HG02981 (cell line): ENCODE results near the gene GINS2.

Source experiments
- ATAC-seq: cut with Tn5 transposase; IDR thresholded peaks from one replicate; pipeline ENCODE4 v1.9.1; 2021; ENCODE audit warnings: mild to moderate bottlenecking, moderate library complexity; ENCODE audit not compliant: unreplicated experiment

Gene GINS2

GRCh38 chr16:85655216-85656129 lies 33.3 kb downstream of the GINS2 start:
- no peak for ATAC-seq

DNA sequence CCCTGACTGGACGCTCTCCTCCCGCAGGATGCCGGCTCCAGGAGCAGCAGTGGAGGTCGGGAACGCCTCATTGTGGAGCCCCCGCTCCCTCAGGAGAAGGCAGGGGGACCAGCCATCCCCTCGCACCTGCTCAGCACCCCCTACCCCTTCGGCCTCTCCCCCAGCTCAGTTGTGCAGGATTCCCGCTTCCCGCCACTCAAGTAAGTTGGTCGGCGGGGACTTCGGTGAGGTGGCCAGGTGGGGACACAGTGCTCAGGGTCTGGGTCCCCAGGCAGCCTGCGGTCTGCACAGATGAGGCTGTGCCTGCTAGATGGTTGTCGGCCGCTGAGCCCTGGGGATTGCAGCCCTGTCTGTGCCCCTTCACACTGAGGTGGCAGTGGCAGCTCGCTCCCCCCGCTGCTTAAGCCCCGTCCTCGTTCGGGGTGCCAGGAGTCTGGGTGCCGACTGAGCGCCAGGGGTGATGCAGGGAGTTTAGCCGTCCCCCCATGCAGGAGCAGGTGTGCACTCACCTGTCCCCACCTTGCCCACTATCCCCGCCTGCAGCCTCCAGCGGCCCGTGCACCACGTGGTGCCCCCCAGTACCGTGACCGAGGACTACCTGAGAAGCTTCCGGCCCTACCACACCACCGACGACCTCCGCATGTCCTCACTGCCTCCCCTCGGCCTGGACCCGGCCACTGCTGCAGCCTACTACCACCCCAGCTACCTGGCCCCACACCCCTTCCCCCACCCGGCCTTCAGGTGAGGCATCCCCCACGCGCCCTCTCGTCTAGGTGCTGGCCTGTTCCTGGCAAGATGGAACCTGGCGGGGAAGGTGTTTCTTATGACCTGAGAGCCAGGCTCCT lies 34.3 kb downstream of the GINS2 start:
- ATAC-seq = no peak

DNA sequence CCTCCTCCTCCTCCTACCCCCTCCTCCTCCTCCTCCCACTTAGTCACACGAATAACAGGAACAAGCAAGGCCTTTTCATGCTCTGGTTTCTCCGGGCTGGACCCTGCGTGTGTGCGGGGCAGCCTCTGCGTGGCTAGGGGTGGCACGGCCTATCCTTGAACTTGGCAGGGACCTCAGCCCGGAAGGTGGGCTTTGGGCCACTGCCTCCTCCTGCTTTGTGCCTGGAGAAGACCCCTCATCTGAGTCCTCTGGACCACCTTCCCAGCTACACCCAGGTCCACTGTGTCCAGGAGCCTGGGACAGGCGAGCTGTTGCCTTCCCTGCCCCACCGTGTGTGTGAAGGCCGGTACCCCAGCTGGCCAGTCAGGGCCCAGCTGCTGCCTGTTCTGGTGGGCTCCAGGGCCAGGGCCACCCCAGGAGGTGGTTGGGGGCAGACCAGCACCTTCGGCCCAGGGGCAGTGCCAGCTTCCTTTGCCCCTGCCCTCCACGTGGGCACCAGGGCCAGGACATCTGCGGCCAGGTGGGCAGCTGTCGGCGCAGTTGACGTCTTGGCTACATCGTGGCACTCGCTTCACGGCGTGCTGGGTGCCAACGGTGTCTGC lies 35.4 kb downstream of the GINS2 start:
- ATAC-seq = no peak

- ATAC-seq = no peak
Observed at GRCh38 chr16:85652431-85653221, 36.1 kb downstream of the GINS2 start.

DNA sequence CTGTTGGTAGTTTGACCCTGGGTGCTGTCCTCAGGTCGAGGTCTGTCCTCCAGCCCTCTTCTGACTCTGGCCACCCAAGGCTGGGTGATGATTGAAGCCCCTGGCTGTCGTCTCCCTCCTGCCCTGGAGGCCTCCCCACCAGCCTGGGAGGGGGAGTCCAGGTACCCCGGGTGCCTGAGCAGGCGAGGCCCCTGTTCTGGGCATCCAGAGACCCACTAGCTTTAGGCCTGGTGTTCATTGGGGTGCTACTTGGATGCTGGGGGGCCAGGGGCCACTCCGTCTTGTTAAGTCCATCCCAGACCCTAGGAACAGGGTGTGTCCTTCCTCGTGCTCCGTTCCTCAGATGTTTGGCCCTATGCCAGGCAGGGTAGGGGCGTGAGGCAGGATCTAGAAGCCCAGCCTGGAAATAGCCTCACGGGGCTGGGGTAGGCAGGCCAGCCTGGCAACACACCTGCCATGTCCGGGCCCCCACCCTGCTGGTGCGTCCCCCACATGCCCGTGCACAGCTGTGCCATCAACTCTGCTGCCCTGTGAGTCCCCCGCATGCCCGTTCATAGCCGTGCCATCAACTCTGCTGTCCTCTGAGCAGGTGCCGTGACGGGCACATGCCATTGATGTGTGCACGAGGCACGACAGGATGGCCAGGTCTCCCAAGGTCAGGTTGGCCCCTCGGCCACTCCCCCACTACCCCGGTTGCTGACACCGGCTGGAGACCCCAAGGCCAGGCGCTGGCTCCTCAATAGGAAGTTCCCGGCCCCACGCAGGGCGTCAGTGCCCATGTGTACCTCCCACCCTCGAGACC lies 36.9 kb downstream of the GINS2 start:
- no peak for ATAC-seq

DNA sequence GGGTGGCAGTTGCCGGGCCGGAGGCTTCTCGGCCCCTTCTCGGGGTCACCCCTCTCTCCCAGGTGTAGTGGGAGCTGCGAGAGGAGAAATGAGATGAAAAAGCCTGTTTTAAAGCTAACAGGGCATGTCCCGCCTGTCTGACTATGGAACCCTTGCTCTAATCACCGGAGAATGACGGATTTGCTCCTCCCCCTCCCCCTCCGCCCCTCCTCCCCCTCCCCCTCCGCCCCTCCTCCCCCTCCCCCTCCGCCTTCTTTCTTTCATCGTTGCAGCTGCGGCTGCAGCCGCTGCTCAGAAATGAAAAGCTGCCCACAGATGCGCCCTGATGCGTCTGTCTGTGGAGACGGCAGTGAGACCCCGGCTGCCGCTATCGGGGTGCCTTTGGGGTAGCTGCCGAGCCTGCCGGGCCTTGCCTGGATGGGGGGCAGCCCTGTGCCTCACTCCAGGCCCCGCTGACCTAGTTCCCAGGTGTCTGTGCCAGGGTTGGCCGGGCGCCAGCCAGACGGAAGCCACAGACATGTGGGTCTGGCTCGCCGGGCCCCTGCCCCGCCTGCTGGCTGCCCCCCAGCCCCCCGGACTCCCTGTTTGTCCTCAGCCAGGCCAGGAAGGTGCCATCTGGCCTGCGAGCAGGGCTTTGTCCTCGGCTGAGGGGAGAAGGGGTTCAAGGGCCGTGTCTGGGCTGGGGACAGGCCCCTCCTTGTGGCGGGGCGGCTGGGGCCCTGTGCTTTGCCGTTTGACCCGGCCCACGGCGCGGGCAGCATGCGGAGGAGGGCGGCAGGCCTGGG lies 37.7 kb downstream of the GINS2 start:
- ATAC-seq = no peak

- ATAC-seq = no peak
Observed at GRCh38 chr16:85650135-85650843, 38.5 kb downstream of the GINS2 start.

DNA sequence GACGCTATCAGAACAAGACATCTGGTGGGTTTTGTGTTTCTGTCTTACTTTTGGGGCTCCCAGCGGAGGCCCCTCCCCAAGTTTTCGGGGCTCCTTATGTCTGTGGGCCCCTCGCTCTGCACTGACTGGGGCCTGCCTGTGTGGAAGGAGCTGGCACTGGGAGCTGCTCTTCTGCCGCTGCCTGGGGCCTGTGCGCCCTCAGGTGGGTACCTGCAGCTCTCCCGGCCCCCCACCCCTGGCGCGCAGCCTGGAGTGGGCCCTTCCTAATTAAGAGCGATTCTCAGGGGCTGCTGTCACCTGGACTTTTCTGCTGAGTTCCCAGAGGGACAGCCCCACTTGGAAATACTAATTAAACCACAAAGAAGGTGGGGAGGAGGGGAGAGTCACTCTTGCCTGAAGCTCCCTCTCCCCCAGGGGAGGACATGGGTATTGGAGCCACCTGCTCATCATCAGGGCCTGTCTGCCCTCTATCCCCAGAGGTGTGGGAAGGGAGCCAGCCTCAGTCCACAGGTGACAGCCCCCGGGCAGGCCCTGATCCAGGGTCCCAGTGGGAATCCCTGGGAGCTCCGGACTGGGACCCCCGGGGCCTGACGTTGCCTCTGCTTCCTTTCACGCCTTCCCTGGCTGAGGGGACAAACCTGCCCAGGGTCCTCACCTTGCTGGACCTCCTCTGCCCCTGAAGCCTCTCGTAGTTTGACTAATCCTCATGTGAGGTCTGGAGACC lies 39.2 kb downstream of the GINS2 start:
- ATAC-seq = no peak

GRCh38 chr16:85648805-85649204 lies 39.9 kb downstream of the GINS2 start:
- no peak for ATAC-seq

GRCh38 chr16:85648070-85648714 lies 40.6 kb downstream of the GINS2 start:
- no peak for ATAC-seq

DNA sequence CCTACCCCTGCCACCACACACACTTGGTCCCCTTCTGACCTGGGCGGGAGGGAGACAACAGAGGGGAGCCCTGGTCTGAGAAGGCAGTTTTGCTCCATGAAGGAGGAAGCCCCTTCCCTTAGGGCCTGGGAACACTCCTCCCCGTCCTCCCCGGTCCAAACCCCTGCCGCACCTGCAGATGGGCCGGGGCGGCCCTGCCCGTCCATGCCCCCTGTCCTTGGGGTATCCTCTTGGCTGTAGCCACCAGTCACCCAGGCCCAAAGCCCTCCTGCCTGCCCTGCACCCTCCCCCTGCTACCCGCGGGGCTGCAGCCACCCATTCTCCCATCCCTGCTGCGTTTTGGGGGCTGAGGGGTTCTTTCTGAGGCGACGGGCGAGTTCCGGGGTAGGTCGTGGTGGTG lies 41.8 kb downstream of the GINS2 start:
- ATAC-seq = no peak

- no peak for ATAC-seq
Observed at GRCh38 chr16:85646358-85646907, 42.3 kb downstream of the GINS2 start.

DNA sequence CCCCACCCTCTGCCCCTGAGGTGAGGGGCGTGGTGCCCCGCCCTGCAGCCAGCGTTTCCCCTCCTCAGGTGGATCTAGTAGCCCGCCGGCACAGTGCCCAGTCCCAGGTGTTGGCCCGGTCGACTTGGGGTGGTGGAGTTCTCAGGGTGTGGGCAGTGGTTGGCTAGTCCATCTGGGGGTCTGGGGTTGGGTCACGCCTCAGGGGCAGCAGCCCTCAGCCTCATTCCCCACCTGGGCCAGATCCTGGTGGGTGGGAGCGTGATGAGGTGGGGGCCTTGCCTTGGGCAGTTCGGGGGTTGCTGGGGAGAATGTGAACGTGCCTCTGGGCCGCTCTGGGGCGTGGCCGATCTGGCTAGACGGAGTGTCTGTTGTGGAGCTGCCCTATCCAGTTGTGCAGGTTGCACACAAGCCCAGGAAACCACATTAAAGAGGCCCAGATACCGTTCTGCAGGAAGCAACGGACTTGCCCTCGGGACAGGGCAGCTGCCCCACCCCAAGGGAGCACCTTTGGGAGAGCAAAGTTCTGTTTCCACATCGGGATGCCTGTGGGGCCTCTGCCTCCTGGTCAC lies 43.6 kb downstream of the GINS2 start:
- no peak for ATAC-seq

- no peak for ATAC-seq
Observed at GRCh38 chr16:85644093-85644712, 44.6 kb downstream of the GINS2 start.

DNA sequence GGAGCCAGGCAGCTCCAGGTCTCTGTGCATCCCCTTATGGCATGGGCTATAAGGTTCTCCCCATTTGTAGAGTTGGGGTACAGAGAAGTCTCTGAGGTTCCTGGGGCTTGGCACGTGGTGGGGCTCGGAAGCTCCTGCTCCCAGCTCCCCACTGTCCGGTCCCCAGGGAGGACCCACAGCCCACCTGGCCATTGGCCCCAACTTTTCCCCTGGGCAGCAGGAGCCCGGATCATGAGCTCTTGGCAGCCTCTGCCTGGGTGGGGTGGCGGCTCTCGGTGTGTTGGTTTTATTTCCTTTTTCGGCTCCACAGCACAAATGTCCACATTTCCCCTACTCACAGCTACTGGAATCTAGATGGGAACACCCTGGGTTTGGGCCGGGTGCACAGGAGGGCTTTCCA lies 45.1 kb downstream of the GINS2 start:
- no peak for ATAC-seq

DNA sequence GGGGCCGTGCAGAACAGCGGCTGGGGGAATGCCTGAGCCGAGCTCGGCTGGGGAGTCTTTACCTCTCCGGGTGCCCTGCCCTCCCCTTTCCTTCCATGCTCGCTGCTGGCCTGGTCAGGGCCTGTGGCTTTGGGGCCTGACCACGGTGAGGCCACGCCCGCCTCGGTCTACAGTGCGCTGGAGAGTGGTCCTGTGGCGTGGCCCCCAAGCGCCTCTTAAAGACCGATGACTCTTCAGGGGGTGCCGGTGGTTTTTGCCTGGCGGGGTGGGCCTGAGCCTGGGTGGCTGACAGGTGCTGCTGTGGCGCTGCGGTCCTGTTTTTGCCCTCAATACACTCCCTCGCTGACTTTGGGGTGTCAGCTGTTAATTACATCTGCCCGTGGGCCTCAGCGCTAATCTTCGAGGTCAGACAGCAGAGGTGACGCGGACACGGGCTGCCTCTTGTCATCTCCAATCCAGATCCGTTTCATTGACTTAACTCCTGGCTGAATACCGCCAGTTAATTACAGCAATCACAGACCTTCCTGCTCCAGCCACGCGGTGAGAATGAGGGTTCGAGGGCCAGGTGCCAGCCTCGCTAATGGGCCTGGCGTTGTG lies 45.9 kb downstream of the GINS2 start:
- no peak for ATAC-seq
